H9 (cell line): Measurements from ENCODE around the gene JARID2. TPM values are rescaled to one million over a fixed set of nuclear protein-coding genes. Genes with fewer than 3 reads are reported as not detected.

ENCODE experiments used
- DNase-seq: peaks from one replicate; pipeline ENCODE4 v3.0.0-alpha.2; 2017
- H2AFZ ChIP-seq: one replicate; pipeline ENCODE4 v1.6.1; 2013; ENCODE audit warnings: mild to moderate bottlenecking, low read length, control low read depth, moderate library complexity
- H2AK5ac ChIP-seq: 2 replicates; pipeline ENCODE4 v1.6.1; 2013; ENCODE audit warnings: low read length, control low read depth, mixed read lengths; ENCODE audit not compliant: insufficient read length
- H2BK120ac ChIP-seq: one replicate; pipeline ENCODE4 v1.6.1; 2013; ENCODE audit warnings: low read depth, mild to moderate bottlenecking, low read length, control low read depth, inconsistent platforms; ENCODE audit not compliant: poor library complexity, severe bottlenecking
- H2BK12ac ChIP-seq: 2 replicates; pipeline ENCODE4 v1.6.1; 2013; ENCODE audit warnings: low read length, control low read depth, mixed read lengths, low read depth; ENCODE audit not compliant: insufficient read length
- H2BK15ac ChIP-seq: 2 replicates; pipeline ENCODE4 v1.6.1; 2013; ENCODE audit warnings: low read depth, low read length, control low read depth
- H2BK20ac ChIP-seq: one replicate; pipeline ENCODE4 v1.6.1; 2013; ENCODE audit warnings: low read depth, mild to moderate bottlenecking, low read length, control low read depth, inconsistent platforms; ENCODE audit not compliant: poor library complexity, severe bottlenecking
- H2BK5ac ChIP-seq: 2 replicates; pipeline ENCODE4 v1.6.1; 2013; ENCODE audit warnings: low read length, control low read depth, mixed read lengths; ENCODE audit not compliant: insufficient read length
- H3K14ac ChIP-seq: 2 replicates; pipeline ENCODE4 v1.6.1; 2013; ENCODE audit warnings: low read length, control low read depth; ENCODE audit not compliant: insufficient read depth
- H3K18ac ChIP-seq: 2 replicates; pipeline ENCODE4 v1.6.1; 2013; ENCODE audit warnings: low read depth, mild to moderate bottlenecking, mixed read lengths, low read length, control low read depth; ENCODE audit not compliant: insufficient read length
- H3K23ac ChIP-seq: 2 replicates; pipeline ENCODE4 v1.6.1; 2013; ENCODE audit warnings: low read length, control low read depth, mixed read lengths, low read depth; ENCODE audit not compliant: insufficient read length
- H3K23me2 ChIP-seq: 2 replicates; pipeline ENCODE4 v1.6.1; 2013; ENCODE audit warnings: low read depth, mild to moderate bottlenecking, mixed read lengths, low read length, control low read depth; ENCODE audit not compliant: insufficient read length, poor library complexity, severe bottlenecking
- H3K27ac ChIP-seq: 2 replicates; pipeline ENCODE4 v1.5.1; 2013; ENCODE audit warnings: low read length, control low read depth, mixed read lengths, low read depth; ENCODE audit not compliant: insufficient read length
- H3K27me3 ChIP-seq: 2 replicates; pipeline ENCODE4 v1.6.1; 2013; ENCODE audit warnings: low read length, control low read depth, inconsistent platforms; ENCODE audit not compliant: insufficient read depth
- H3K4ac ChIP-seq: 2 replicates; pipeline ENCODE4 v1.6.1; 2013; ENCODE audit warnings: low read depth, mild to moderate bottlenecking, control low read depth, inconsistent platforms, low read length, moderate library complexity
- H3K4me1 ChIP-seq: 2 replicates; pipeline ENCODE4 v1.6.1; 2013; ENCODE audit warnings: low read length, control low read depth, inconsistent platforms; ENCODE audit not compliant: insufficient read depth
- H3K4me2 ChIP-seq: 2 replicates; pipeline ENCODE4 v1.6.1; 2013; ENCODE audit warnings: low read length, control low read depth, mixed read lengths; ENCODE audit not compliant: insufficient read length, insufficient read depth
- H3K56ac ChIP-seq: 2 replicates; pipeline ENCODE4 v1.6.1; 2013; ENCODE audit warnings: low read depth, mild to moderate bottlenecking, mixed read lengths, low read length, control low read depth; ENCODE audit not compliant: insufficient read length
- H3K79me1 ChIP-seq: 2 replicates; pipeline ENCODE4 v1.6.1; 2013; ENCODE audit warnings: low read depth, mild to moderate bottlenecking, moderate library complexity, low read length, control low read depth, inconsistent platforms; ENCODE audit not compliant: insufficient read depth, poor library complexity, severe bottlenecking
- H3K79me2 ChIP-seq: 2 replicates; pipeline ENCODE4 v1.6.1; 2013; ENCODE audit warnings: low read length, control low read depth, inconsistent platforms; ENCODE audit not compliant: insufficient read depth
- H3K9ac ChIP-seq: 2 replicates; pipeline ENCODE4 v1.6.1; 2013; ENCODE audit warnings: low read length, control low read depth, mixed read lengths; ENCODE audit not compliant: insufficient read length; ENCODE audit errors: extremely low read depth
- H3K9me3 ChIP-seq: one replicate; pipeline ENCODE4 v1.6.1; 2013; ENCODE audit warnings: low read depth, low read length, inconsistent platforms; ENCODE audit not compliant: control insufficient read depth
- H3T11ph ChIP-seq: one replicate; pipeline ENCODE4 v1.6.1; 2013; ENCODE audit warnings: mild to moderate bottlenecking, low read length, control low read depth, inconsistent platforms
- H4K20me1 ChIP-seq: one replicate; pipeline ENCODE4 v1.6.1; 2013; ENCODE audit not compliant: control insufficient read depth, insufficient read length, insufficient read depth
- H4K5ac ChIP-seq: 2 replicates; pipeline ENCODE4 v1.6.1; 2013; ENCODE audit warnings: low read depth, mild to moderate bottlenecking, mixed read lengths, low read length, control low read depth; ENCODE audit not compliant: insufficient read length
- H4K8ac ChIP-seq: replicated peaks from 2 replicates; pipeline ENCODE4 v1.6.1; 2013; ENCODE audit warnings: low read length, control low read depth, mixed read lengths, low read depth; ENCODE audit not compliant: insufficient read length
- H4K91ac ChIP-seq: 2 replicates; pipeline ENCODE4 v1.6.1; 2013; ENCODE audit warnings: low read depth, mild to moderate bottlenecking, moderate library complexity, mixed read lengths, low read length, control low read depth; ENCODE audit not compliant: insufficient read length
- H3K27ac Mint-ChIP-seq, 3 experiments: 2 replicates in 2 of 3; 3 replicates in 1 of 3; pipeline ENCODE4 v1.8.0; 2020 to 2021; ENCODE audit warnings: mixed read lengths in 3 of 3, mild to moderate bottlenecking in 1 of 3, moderate library complexity in 1 of 3
- H3K27me3 Mint-ChIP-seq: 2 replicates; pipeline ENCODE4 v1.8.0; 2021; ENCODE audit warnings: low read depth, mild to moderate bottlenecking, moderate library complexity, mixed read lengths
- H3K36me3 Mint-ChIP-seq, 3 experiments: 2 replicates in 2 of 3; 3 replicates in 1 of 3; pipeline ENCODE4 v1.8.0; 2020 to 2021; ENCODE audit warnings: low read depth in 3 of 3, mixed read lengths in 3 of 3; ENCODE audit not compliant: insufficient read depth in 1 of 3
- H3K4me1 Mint-ChIP-seq, 2 experiments: 2 replicates each; pipeline ENCODE4 v1.8.0; 2020; ENCODE audit warnings: mixed read lengths in 2 of 2
- H3K4me3 Mint-ChIP-seq, 2 experiments: 2 replicates in 1 of 2; 3 replicates in 1 of 2; pipeline ENCODE4 v1.8.0; 2020 to 2021; ENCODE audit warnings: mild to moderate bottlenecking in 2 of 2, mixed read lengths in 2 of 2, moderate library complexity in 1 of 2
- H3K9me3 Mint-ChIP-seq, 2 experiments: 2 replicates in 1 of 2; 3 replicates in 1 of 2; pipeline ENCODE4 v1.8.0; 2020; ENCODE audit warnings: mild to moderate bottlenecking in 2 of 2, mixed read lengths in 2 of 2, moderate library complexity in 1 of 2
- WGBS: extraction: QIAGEN DNeasy Blood & Tissue Kit; methylation state at CpG from one replicate; pipeline ENCODE4 v1.1.7; 2013; ENCODE audit warnings: missing lambda C conversion rate, low lambda C conversion rate, mixed read lengths; ENCODE audit not compliant: insufficient read length; ENCODE audit errors: extremely low coverage; 5-methylcytosine and 5-hydroxymethylcytosine counted together
- total RNA-seq: library from RNA; stranded (reverse); gene quantifications from 2 replicates; pipeline ENCODE4 v1.2.1, GENCODE V29; 2021
- TF ChIP-seq, protein P1 (sequence below): fragments of 200-600 bp; sonication (generic); conservative IDR thresholded peaks from 3 replicates; pipeline ENCODE4 v1.8.0; 2021; ENCODE audit warnings: antibody characterized with exemption, mild to moderate bottlenecking

JARID2 gene
- total RNA-seq, 1 experiment from 2014 or later, result 174 TPM

- Histone ChIP-seq H3K27ac (no peak overlapping the region), H3K27me3 (no peaks in the 10 kb centered on the region; the same call in 1 of the 2 replicates), H3K4ac (no peak overlapping the region), H3K79me1 (no peaks in the 10 kb centered on the region), H3K23me2 (no peaks in the 10 kb centered on the region), H3K56ac (no peak overlapping the region), H4K91ac (no peak overlapping the region), H2BK12ac (no peak overlapping the region), H3K14ac (no peak overlapping the region), H4K8ac (no peak overlapping the region), H3T11ph (no peak overlapping the region), H3K23ac (no peak overlapping the region), H2BK20ac (no peak overlapping the region), H3K79me2 (no peaks in the 10 kb centered on the region), H4K5ac (no peak overlapping the region), H3K9me3 (no peaks in the 10 kb centered on the region), H2BK15ac (no peak overlapping the region), H2BK5ac (no peak overlapping the region), H2AFZ (no peak overlapping the region), H3K4me1 (peaks cover 3% of the 10 kb centered on the region; the same call in 1 of the 2 replicates), H2AK5ac (no peak overlapping the region), H3K9ac (no peak overlapping the region), H4K20me1 (no peaks in the 10 kb centered on the region), H3K18ac (no peak overlapping the region), H2BK120ac (no peak overlapping the region), H3K4me2 (no peak overlapping the region)
- WGBS, result no CpG with 5 or more reads among the region's 1 CpG
- H3K36me3 Mint-ChIP-seq, result peaks cover 0 to 10% (median 2%) of the 10 kb centered on the region in 3 experiments; a peak in 2 of 7 replicates
- no peaks in the 10 kb centered on the region for H3K9me3 Mint-ChIP-seq
- H3K4me1 Mint-ChIP-seq, result peaks cover 31 to 35% of the 10 kb centered on the region in 2 experiments
- H3K4me3 Mint-ChIP-seq, result no peak overlapping the region
- no peaks in the 10 kb centered on the region; the same call in 1 of the 2 replicates for H3K27me3 Mint-ChIP-seq
- DNase-seq, result no peak
- no peak overlapping the region for H3K27ac Mint-ChIP-seq
- TF ChIP-seq, protein P1, sequence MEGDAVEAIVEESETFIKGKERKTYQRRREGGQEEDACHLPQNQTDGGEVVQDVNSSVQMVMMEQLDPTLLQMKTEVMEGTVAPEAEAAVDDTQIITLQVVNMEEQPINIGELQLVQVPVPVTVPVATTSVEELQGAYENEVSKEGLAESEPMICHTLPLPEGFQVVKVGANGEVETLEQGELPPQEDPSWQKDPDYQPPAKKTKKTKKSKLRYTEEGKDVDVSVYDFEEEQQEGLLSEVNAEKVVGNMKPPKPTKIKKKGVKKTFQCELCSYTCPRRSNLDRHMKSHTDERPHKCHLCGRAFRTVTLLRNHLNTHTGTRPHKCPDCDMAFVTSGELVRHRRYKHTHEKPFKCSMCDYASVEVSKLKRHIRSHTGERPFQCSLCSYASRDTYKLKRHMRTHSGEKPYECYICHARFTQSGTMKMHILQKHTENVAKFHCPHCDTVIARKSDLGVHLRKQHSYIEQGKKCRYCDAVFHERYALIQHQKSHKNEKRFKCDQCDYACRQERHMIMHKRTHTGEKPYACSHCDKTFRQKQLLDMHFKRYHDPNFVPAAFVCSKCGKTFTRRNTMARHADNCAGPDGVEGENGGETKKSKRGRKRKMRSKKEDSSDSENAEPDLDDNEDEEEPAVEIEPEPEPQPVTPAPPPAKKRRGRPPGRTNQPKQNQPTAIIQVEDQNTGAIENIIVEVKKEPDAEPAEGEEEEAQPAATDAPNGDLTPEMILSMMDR, result no peak
These were observed 310.8 kb downstream of the JARID2 start for GRCh38 chr6:15556711-15557110.
